GM06990 (cell line): ENCODE data around the gene MDK.
"Not testable (repeated sequence)": the region's sequence is repeated elsewhere in the genome, so short reads cannot be mapped to it uniquely, and the experiment has no call there.

Experiments
- DNase-seq: peaks from one replicate; pipeline ENCODE4 v3.0.0-alpha.2; 2011; ENCODE audit not compliant: insufficient read length; ENCODE audit errors: extremely low read depth
- H3K27me3 ChIP-seq: replicated peaks from 2 replicates; pipeline ENCODE4 v1.6.0; 2011; ENCODE audit warnings: low read length; ENCODE audit not compliant: control insufficient read depth, insufficient read depth
- H3K36me3 ChIP-seq: 2 replicates; pipeline ENCODE4 v1.5.1; 2011; ENCODE audit warnings: low read length; ENCODE audit not compliant: control insufficient read depth, insufficient read depth
- H3K4me3 ChIP-seq: replicated peaks from 2 replicates; pipeline ENCODE4 v1.5.1; 2011; ENCODE audit warnings: low read depth, mild to moderate bottlenecking, control low read depth, low read length
- TF ChIP-seq, protein P1 (sequence below): IDR thresholded peaks from 2 replicates; pipeline ENCODE4 v1.5.1; 2011; ENCODE audit warnings: low read length, control low read depth, mild to moderate bottlenecking, inconsistent platforms; ENCODE audit not compliant: insufficient read depth, poor library complexity, severe bottlenecking

The MDK gene

DNA sequence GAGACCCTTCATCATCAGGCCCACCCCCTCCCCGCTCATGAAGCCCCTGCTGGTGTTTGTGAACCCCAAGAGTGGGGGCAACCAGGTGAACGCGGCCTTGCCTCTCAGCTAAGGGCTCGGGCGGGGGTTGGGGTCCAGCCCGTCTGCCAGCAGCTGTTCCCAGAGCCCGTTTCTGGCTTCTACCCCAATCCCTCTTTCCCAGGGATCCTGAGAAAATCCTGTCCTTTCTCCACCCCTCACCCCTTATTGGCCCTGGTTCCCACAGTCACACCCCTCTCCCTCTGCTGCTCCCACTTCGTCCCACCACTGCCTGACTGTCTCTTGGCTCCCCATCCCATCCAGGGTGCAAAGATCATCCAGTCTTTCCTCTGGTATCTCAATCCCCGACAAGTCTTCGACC lies 9.4 kb upstream of the MDK start:
- TF ChIP-seq, protein P1, sequence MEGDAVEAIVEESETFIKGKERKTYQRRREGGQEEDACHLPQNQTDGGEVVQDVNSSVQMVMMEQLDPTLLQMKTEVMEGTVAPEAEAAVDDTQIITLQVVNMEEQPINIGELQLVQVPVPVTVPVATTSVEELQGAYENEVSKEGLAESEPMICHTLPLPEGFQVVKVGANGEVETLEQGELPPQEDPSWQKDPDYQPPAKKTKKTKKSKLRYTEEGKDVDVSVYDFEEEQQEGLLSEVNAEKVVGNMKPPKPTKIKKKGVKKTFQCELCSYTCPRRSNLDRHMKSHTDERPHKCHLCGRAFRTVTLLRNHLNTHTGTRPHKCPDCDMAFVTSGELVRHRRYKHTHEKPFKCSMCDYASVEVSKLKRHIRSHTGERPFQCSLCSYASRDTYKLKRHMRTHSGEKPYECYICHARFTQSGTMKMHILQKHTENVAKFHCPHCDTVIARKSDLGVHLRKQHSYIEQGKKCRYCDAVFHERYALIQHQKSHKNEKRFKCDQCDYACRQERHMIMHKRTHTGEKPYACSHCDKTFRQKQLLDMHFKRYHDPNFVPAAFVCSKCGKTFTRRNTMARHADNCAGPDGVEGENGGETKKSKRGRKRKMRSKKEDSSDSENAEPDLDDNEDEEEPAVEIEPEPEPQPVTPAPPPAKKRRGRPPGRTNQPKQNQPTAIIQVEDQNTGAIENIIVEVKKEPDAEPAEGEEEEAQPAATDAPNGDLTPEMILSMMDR: no peak
- H3K4me3 ChIP-seq: no peak overlapping the region
- peaks cover 34% of the 10 kb centered on the region for H3K36me3 ChIP-seq
- DNase-seq: no peak
- H3K27me3 ChIP-seq: no peaks in the 10 kb centered on the region

DNA sequence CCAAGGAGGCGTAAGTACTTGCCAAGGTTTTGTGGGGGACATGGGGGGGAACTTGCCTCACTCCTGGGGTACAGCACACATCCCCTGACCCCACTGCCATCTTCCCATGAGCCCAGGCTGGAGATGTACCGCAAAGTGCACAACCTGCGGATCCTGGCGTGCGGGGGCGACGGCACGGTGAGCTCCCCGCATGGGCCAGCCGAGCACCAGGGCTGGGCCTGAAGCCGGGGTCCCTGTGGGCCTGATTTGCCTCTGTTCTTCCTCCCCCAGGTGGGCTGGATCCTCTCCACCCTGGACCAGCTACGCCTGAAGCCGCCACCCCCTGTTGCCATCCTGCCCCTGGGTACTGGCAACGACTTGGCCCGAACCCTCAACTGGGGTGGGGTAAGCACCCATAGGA lies 9.0 kb upstream of the MDK start:
- not testable (repeated sequence) for DNase-seq, H3K27me3 ChIP-seq, H3K4me3 ChIP-seq
- peaks cover 35% of the 10 kb centered on the region for H3K36me3 ChIP-seq

DNA sequence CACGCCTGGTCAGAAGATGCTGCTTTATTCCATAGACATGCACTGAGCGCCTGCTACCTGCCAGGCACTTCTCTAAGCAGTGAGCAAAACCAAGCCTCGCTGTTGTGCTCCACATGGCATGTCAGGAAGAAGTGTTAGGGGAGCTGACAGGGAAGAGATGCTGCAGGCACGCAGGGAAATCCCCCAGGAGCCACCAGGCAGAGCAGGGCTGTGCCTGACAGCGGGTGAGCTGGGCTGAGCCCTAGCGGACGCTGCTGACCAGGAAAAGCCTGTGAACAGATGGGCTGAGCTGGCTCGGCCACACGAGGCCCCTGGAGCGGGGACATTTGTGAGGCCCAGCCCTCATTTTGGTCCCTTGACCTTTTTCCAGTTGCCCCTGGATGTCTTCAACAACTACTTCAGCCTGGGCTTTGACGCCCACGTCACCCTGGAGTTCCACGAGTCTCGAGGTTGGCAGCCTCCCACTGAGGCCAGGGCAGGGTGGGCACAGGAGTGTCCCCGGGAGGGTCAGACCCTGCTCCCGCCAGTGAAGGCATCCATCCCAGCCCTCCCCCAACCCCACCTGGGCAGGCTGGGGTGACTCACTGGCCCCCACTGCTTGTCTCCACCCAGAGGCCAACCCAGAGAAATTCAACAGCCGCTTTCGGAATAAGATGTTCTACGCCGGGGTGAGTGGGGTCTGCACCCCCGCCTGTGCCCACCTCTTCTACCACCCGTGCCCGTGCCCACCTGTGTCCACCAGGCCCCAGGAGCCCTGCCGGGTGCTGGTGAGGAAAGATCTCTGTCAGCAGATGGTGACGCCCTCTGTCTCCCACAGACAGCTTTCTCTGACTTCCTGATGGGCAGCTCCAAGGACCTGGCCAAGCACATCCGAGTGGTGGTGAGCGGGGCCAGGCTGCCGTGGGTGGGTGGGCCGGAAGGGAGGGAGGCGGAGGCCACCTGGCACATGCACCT lies 7.4 kb upstream of the MDK start:
- TF ChIP-seq, protein P1: no peak
- no peaks in the 10 kb centered on the region for H3K27me3 ChIP-seq
- H3K36me3 ChIP-seq: peaks cover 37% of the 10 kb centered on the region
- DNase-seq: no peak
- no peak overlapping the region for H3K4me3 ChIP-seq

DNA sequence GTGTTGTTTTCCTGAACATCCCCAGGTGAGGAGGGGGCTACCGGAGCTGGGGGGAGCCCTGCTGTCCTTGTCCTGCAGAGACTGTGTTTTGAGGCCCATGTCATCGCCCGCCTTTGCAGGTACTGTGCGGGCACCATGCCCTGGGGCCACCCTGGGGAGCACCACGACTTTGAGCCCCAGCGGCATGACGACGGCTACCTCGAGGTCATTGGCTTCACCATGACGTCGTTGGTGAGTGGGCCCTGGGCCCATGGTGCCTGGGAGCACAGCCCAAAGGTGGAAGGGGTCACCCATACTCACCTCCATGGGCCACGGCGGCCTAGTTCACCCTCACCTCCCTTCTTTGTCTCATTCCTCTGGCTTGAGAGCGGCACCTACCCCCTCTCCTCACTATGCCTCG lies 6.7 kb upstream of the MDK start:
- Histone ChIP-seq H3K27me3 (no peaks in the 10 kb centered on the region), H3K36me3 (peaks cover 35% of the 10 kb centered on the region), H3K4me3 (no peak overlapping the region)
- TF ChIP-seq, protein P1: no peak
- no peak for DNase-seq

DNA sequence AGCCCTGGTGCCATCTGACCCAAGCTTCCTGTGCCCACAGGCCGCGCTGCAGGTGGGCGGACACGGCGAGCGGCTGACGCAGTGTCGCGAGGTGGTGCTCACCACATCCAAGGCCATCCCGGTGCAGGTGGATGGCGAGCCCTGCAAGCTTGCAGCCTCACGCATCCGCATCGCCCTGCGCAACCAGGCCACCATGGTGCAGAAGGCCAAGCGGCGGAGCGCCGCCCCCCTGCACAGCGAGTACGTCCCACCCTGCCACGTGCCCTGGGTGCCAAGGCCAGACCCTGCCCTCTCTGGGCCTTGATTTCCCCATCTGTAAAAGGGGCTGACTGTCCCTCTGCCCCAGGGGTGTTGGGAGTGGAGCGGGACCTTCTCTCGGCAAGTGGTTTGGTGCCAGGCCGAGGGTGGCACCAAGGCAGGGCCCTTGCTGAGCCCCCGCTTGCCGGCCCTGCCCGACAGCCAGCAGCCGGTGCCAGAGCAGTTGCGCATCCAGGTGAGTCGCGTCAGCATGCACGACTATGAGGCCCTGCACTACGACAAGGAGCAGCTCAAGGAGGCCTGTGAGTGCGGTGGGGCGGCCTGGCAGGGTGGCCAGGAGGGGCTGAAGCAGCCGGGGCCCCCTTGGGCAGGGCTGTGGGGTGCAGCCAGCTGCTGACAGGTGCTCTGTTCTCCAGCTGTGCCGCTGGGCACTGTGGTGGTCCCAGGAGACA lies 5.9 kb upstream of the MDK start:
- TF ChIP-seq, protein P1: no peak
- no peak for DNase-seq
- peaks cover 32% of the 10 kb centered on the region for H3K36me3 ChIP-seq

More for the DNA sequence above, 5.9 kb upstream of the MDK start:
- H3K27me3 ChIP-seq: no peaks in the 10 kb centered on the region
- H3K4me3 ChIP-seq: no peak overlapping the region
